ENCODE measurements around the gene OR4B1. TPM values are rescaled to one million over a fixed set of nuclear protein-coding genes. Genes with fewer than 3 reads are reported as not detected.

The OR4B1 gene
- total RNA-seq, result not detected

GRCh38 chr11:48216510-48216909, at the start of gene OR4B1:
Gene OR4B1, plus strand, starts transcription at chr11:48216810. Its CDS starts 0 bp downstream, at chr11:48216810.

GRCh38 chr11:48244804-48245203, 28.2 kb downstream of the OR4B1 start, which contains the start of gene OR4X2:
Gene OR4X2, plus strand, starts transcription at chr11:48245104. Its CDS starts 0 bp downstream, at chr11:48245104.

GRCh38 chr11:48263423-48263911, 46.9 kb downstream of the OR4B1 start, which contains the start of gene OR4X1:
Gene OR4X1, plus strand, starts transcription at chr11:48263861. Its CDS starts 0 bp downstream, at chr11:48263861.

Other genes starting within 250 kb of the OR4B1 start
- gene PTPRJ, start 236.3 kb upstream of the OR4B1 start, total RNA-seq, result 10 to 100 TPM; 70.2 to 71.7 TPM
- gene OR4X2, start 28.3 kb downstream of the OR4B1 start, total RNA-seq, result not detected
- gene OR4X1, start 47.1 kb downstream of the OR4B1 start, total RNA-seq, result not detected
- gene OR4S1, start 89.4 kb downstream of the OR4B1 start, total RNA-seq, result not detected
- not detected for gene OR4C3, start 108.1 kb downstream of the OR4B1 start, total RNA-seq
- gene OR4C5, start 149.7 kb downstream of the OR4B1 start, total RNA-seq, result not detected

Data from activated naive CD4-positive, alpha-beta T cell treated with anti-CD3 and anti-CD28 coated beads, Interleukin-2, amount 10 ng/mL, durations not matched to agents 5 hours and 36 hours (primary cell).